ENCODE results near the gene NCAPH2. TPM values are rescaled to one million over a fixed set of nuclear protein-coding genes. Genes with fewer than 3 reads are reported as not detected.

The NCAPH2 gene
- total and polyA plus RNA-seq, 2 of the 13 experiments (the other 11 are each of a cell fraction or from before 2014, with no cell fraction given) = 28.1 to 64.4 TPM

GRCh38 chr22:50530877-50531545 lies 23.0 kb downstream of the NCAPH2 start (continued):
- TF ChIP-seq, protein P1, sequence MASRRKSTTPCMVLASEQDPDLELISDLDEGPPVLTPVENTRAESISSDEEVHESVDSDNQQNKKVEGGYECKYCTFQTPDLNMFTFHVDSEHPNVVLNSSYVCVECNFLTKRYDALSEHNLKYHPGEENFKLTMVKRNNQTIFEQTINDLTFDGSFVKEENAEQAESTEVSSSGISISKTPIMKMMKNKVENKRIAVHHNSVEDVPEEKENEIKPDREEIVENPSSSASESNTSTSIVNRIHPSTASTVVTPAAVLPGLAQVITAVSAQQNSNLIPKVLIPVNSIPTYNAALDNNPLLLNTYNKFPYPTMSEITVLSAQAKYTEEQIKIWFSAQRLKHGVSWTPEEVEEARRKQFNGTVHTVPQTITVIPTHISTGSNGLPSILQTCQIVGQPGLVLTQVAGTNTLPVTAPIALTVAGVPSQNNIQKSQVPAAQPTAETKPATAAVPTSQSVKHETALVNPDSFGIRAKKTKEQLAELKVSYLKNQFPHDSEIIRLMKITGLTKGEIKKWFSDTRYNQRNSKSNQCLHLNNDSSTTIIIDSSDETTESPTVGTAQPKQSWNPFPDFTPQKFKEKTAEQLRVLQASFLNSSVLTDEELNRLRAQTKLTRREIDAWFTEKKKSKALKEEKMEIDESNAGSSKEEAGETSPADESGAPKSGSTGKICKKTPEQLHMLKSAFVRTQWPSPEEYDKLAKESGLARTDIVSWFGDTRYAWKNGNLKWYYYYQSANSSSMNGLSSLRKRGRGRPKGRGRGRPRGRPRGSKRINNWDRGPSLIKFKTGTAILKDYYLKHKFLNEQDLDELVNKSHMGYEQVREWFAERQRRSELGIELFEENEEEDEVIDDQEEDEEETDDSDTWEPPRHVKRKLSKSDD (CRISPR knock-in tag; IDR thresholded peaks at IDR 0.05; ENCODE audit: low read depth) = no peak
- no peak for TF ChIP-seq PHF5A (CRISPR knock-in tag; IDR thresholded peaks at IDR 0.05; ENCODE audit: low read depth, unreplicated experiment)
- TF ChIP-seq HOXA7 (CRISPR knock-in tag; IDR thresholded peaks at IDR 0.05) = 0 out of 2 replicates have a peak, but pooled peaks have one; percentile 1
- TF ChIP-seq SALL2 (CRISPR knock-in tag; IDR thresholded peaks at IDR 0.05) = no peak
- no peak for TF ChIP-seq ZBTB40 (IDR thresholded peaks at IDR 0.05)
- no peak; the same call in 1 of the 2 replicates for TF ChIP-seq ZBTB40 (CRISPR knock-in tag; IDR thresholded peaks at IDR 0.05)
- TF ChIP-seq, protein P2, sequence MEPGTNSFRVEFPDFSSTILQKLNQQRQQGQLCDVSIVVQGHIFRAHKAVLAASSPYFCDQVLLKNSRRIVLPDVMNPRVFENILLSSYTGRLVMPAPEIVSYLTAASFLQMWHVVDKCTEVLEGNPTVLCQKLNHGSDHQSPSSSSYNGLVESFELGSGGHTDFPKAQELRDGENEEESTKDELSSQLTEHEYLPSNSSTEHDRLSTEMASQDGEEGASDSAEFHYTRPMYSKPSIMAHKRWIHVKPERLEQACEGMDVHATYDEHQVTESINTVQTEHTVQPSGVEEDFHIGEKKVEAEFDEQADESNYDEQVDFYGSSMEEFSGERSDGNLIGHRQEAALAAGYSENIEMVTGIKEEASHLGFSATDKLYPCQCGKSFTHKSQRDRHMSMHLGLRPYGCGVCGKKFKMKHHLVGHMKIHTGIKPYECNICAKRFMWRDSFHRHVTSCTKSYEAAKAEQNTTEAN (CRISPR knock-in tag; conservative IDR thresholded peaks at IDR 0.05) = no peak
- TF ChIP-seq ZNF674 (CRISPR knock-in tag; IDR thresholded peaks at IDR 0.05; ENCODE audit: low read depth) = no peak
- TF ChIP-seq, protein P3, sequence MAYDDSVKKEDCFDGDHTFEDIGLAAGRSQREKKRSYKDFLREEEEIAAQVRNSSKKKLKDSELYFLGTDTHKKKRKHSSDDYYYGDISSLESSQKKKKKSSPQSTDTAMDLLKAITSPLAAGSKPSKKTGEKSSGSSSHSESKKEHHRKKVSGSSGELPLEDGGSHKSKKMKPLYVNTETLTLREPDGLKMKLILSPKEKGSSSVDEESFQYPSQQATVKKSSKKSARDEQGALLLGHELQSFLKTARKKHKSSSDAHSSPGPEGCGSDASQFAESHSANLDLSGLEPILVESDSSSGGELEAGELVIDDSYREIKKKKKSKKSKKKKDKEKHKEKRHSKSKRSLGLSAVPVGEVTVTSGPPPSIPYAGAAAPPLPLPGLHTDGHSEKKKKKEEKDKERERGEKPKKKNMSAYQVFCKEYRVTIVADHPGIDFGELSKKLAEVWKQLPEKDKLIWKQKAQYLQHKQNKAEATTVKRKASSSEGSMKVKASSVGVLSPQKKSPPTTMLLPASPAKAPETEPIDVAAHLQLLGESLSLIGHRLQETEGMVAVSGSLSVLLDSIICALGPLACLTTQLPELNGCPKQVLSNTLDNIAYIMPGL (CRISPR knock-in tag; IDR thresholded peaks at IDR 0.05; ENCODE audit: borderline replicate concordance in 1 of 2, low read depth in 1 of 2) = peak in 1 of 2 experiments; percentile 5; a peak in 2 of 4 replicates
- TF ChIP-seq ARID2 (CRISPR knock-in tag; IDR thresholded peaks at IDR 0.05; ENCODE audit: borderline replicate concordance) = 0 out of 2 replicates have a peak, but pooled peaks have one; percentile 71
- TF ChIP-seq HNRNPH1 (optimal IDR thresholded peaks at IDR 0.05; ENCODE audit: low read depth, low read length) = peak; percentile 81
- TF ChIP-seq SNRNP70 (IDR thresholded peaks at IDR 0.05; ENCODE audit: low read depth, low read length) = no peak

All from HepG2 (cell line).